ENCODE results near the gene OR5AU1. TPM values are rescaled to one million over a fixed set of nuclear protein-coding genes. Genes with fewer than 3 reads are reported as not detected.

Gene OR5AU1
- total and polyA plus RNA-seq, 2 of the 13 experiments (the other 11 are each of a cell fraction or from before 2014, with no cell fraction given): not detected

GRCh38 chr14:21203470-21204166, 47.8 kb upstream of the OR5AU1 start (continued):
- TF ChIP-seq TIGD3 (CRISPR knock-in tag; IDR thresholded peaks at IDR 0.05; ENCODE audit: borderline replicate concordance) (no peak), ARNT (IDR thresholded peaks at IDR 0.05) (no peak), ZSCAN20 (CRISPR knock-in tag; IDR thresholded peaks at IDR 0.05; ENCODE audit: borderline replicate concordance) (no peak), SP4 (CRISPR knock-in tag; IDR thresholded peaks at IDR 0.05) (peak; percentile 46; the same call in 1 of the 2 replicates), ZNF777 (CRISPR knock-in tag; IDR thresholded peaks at IDR 0.05) (no peak), GATA4 (IDR thresholded peaks at IDR 0.05; ENCODE audit: borderline replicate concordance, low read depth) (no peak), GRHL1 (CRISPR knock-in tag; conservative IDR thresholded peaks at IDR 0.05) (no peak), ZNF644 (CRISPR knock-in tag; IDR thresholded peaks at IDR 0.05; ENCODE audit: low read depth) (0 out of 2 replicates have a peak, but pooled peaks have one; percentile 13), ZNF253 (CRISPR knock-in tag; IDR thresholded peaks at IDR 0.05; ENCODE audit: borderline replicate concordance) (no peak), SMAD3 (CRISPR knock-in tag; IDR thresholded peaks at IDR 0.05) (no peak), ZNF446 (CRISPR knock-in tag; IDR thresholded peaks at IDR 0.05) (no peak), KIAA2018 (CRISPR knock-in tag; IDR thresholded peaks at IDR 0.05; ENCODE audit: borderline replicate concordance) (no peak), ZNF484 (CRISPR knock-in tag; IDR thresholded peaks at IDR 0.05; ENCODE audit: borderline replicate concordance, low read depth) (no peak), ZNF792 (CRISPR knock-in tag; IDR thresholded peaks at IDR 0.05) (no peak), ZNF256 (CRISPR knock-in tag; conservative IDR thresholded peaks at IDR 0.05) (no peak), PAF1 (CRISPR knock-in tag; IDR thresholded peaks at IDR 0.05) (peak; percentile 74), SP1 (IDR thresholded peaks at IDR 0.05) (no peak), SP1 (CRISPR knock-in tag; IDR thresholded peaks at IDR 0.05) (no peak), SALL2 (CRISPR knock-in tag; IDR thresholded peaks at IDR 0.05) (no peak), ZFP37 (CRISPR knock-in tag; IDR thresholded peaks at IDR 0.05; ENCODE audit: borderline replicate concordance) (no peak), ZNF143 (CRISPR knock-in tag; IDR thresholded peaks at IDR 0.05) (peak; percentile 27; the same call in 1 of the 2 replicates)
